ENCODE data around the gene XAB2.

- TF ChIP-seq ZEB2 (tag by site-specific recombination; IDR thresholded peaks at IDR 0.05) (no peak), ZNF10 (tag by site-specific recombination; IDR thresholded peaks at IDR 0.05) (no peak), ZBTB7A (tag by site-specific recombination; IDR thresholded peaks at IDR 0.05; ENCODE audit: low read depth) (no peak), BCL11A (tag by site-specific recombination; IDR thresholded peaks at IDR 0.05; ENCODE audit: low read depth) (no peak)
Observed at GRCh38 chr19:7623725-7624603, 5.4 kb downstream of the XAB2 start.

Data from HEK293 (cell line).